K562 (cell line): Measurements from ENCODE around the gene C2orf42. TPM values are rescaled to one million over a fixed set of nuclear protein-coding genes. Genes with fewer than 3 reads are reported as not detected.

Experiments used
- BRF2 ChIP-seq: IDR thresholded peaks from 3 replicates; pipeline ENCODE4 v1.6.1; 2011; ENCODE audit warnings: borderline replicate concordance, mild to moderate bottlenecking; ENCODE audit not compliant: insufficient read length, insufficient read depth
- DACH1 ChIP-seq: fragments of 450-650 bp; IDR thresholded peaks from 2 replicates; pipeline ENCODE4 v1.6.1; 2018; ENCODE audit not compliant: partially characterized antibody
- E4F1 ChIP-seq: fragments of 250-450 bp; sonication (Bioruptor Pico); IDR thresholded peaks from 2 replicates; pipeline ENCODE4 v1.5.0; 2021; ENCODE audit warnings: mild to moderate bottlenecking, borderline replicate concordance
- MAX ChIP-seq: sonication (generic); formaldehyde crosslinking; IDR thresholded peaks from 2 replicates; pipeline ENCODE4 v1.9.0; 2022; ENCODE audit warnings: mild to moderate bottlenecking, missing genetic modification reagents
- MED1 ChIP-seq: sonication (generic); formaldehyde crosslinking; IDR thresholded peaks from 2 replicates; pipeline ENCODE4 v1.8.1; 2023; ENCODE audit warnings: missing genetic modification reagents, borderline replicate concordance
- MTA2 ChIP-seq: fragments of 450-650 bp; IDR thresholded peaks from 2 replicates; pipeline ENCODE4 v1.6.1; 2016; ENCODE audit warnings: low read depth
- MYC ChIP-seq, 2 experiments: fragments of 250-450 bp in 1 of 2; sonication (Bioruptor Pico) in 1 of 2; IDR thresholded peaks; 2 replicates each; pipeline versions ENCODE4 v1.5.1 to v1.6.1; 2012 to 2021; ENCODE audit warnings: low read depth in 2 of 2, borderline replicate concordance in 1 of 2, improper control_type of control experiment in 1 of 2, low read length in 1 of 2, mild to moderate bottlenecking in 1 of 2, moderate library complexity in 1 of 2
- NFYB ChIP-seq: IDR thresholded peaks from 2 replicates; pipeline ENCODE4 v1.6.1; 2011; ENCODE audit warnings: mild to moderate bottlenecking, moderate library complexity; ENCODE audit not compliant: insufficient read length; ENCODE audit errors: extremely low read depth
- NR2C2 ChIP-seq, 2 experiments: fragments of 200-800 bp in 1 of 2; sonication (Bioruptor generic) in 1 of 2; sonication (generic) in 1 of 2; formaldehyde crosslinking in 1 of 2; IDR thresholded peaks; 2 replicates each; pipeline versions ENCODE4 v1.6.1 to v1.8.0; 2016 to 2022; ENCODE audit warnings: mild to moderate bottlenecking in 1 of 2, missing compliant biosample characterization in 1 of 2, missing genetic modification characterization in 1 of 2, missing genetic modification reagents in 1 of 2
- RB1 ChIP-seq: fragments of 450-650 bp; IDR thresholded peaks from 2 replicates; pipeline ENCODE4 v1.6.1; 2017; ENCODE audit warnings: low read depth, mild to moderate bottlenecking
- RBFOX2 ChIP-seq: fragments of 200-400 bp; formaldehyde crosslinking; IDR thresholded peaks from 2 replicates; pipeline ENCODE4 v1.6.1; 2017; ENCODE audit warnings: low read depth, mild to moderate bottlenecking, low read length, moderate library complexity
- SMARCB1 ChIP-seq: IDR thresholded peaks from 2 replicates; pipeline ENCODE4 v1.6.1; 2011; ENCODE audit warnings: improper control_type of control experiment, low read depth; ENCODE audit not compliant: insufficient read length
- SREBF2 ChIP-seq: sonication (generic); formaldehyde crosslinking; IDR thresholded peaks from 2 replicates; pipeline ENCODE4 v1.4.0; 2020; ENCODE audit warnings: mild to moderate bottlenecking, missing genetic modification reagents
- SRSF9 ChIP-seq: fragments of 200-400 bp; formaldehyde crosslinking; IDR thresholded peaks from 2 replicates; pipeline ENCODE4 v1.6.1; 2017; ENCODE audit warnings: low read depth, low read length, borderline replicate concordance
- TSC22D4 ChIP-seq: fragments of 450-650 bp; IDR thresholded peaks from 2 replicates; pipeline ENCODE4 v1.6.1; 2016; ENCODE audit warnings: missing genetic modification characterization, missing biosample characterization, control low read depth
- ZBTB26 ChIP-seq: fragments of 450-650 bp; formaldehyde crosslinking; IDR thresholded peaks from 2 replicates; pipeline ENCODE4 v1.4.0; 2022; ENCODE audit warnings: missing genetic modification characterization
- ZFP36 ChIP-seq: fragments of 150-350 bp; IDR thresholded peaks from 2 replicates; pipeline ENCODE4 v1.6.1; 2018; ENCODE audit warnings: low read length, low read depth; ENCODE audit not compliant: partially characterized antibody
- ZFPM2 ChIP-seq: fragments of 250-450 bp; sonication (Bioruptor Pico); IDR thresholded peaks from 2 replicates; pipeline ENCODE4 v1.5.1; 2022; ENCODE audit warnings: mild to moderate bottlenecking
- ZKSCAN8 ChIP-seq: fragments of 200-800 bp; sonication (Bioruptor generic); IDR thresholded peaks from 2 replicates; pipeline ENCODE4 v1.6.1; 2016; ENCODE audit warnings: missing genetic modification characterization, missing compliant biosample characterization
- ZNF121 ChIP-seq: sonication (generic); formaldehyde crosslinking; conservative IDR thresholded peaks from 2 replicates; pipeline ENCODE4 v1.8.0; 2022; ENCODE audit warnings: missing genetic modification reagents
- ZNF311 ChIP-seq: fragments of 250-450 bp; sonication (Bioruptor Pico); IDR thresholded peaks from 2 replicates; pipeline ENCODE4 v1.4.0; 2020; ENCODE audit warnings: mild to moderate bottlenecking, moderate library complexity
- ZNF41 ChIP-seq: fragments of 250-450 bp; sonication (Bioruptor Pico); conservative IDR thresholded peaks from 2 replicates; pipeline ENCODE4 v1.4.0; 2020; ENCODE audit warnings: mild to moderate bottlenecking
- ZNF57 ChIP-seq: fragments of 450-650 bp; formaldehyde crosslinking; IDR thresholded peaks from 2 replicates; pipeline ENCODE4 v1.4.0; 2020; ENCODE audit warnings: mild to moderate bottlenecking, moderate library complexity
- ZNF668 ChIP-seq: fragments of 250-450 bp; sonication (Bioruptor Pico); IDR thresholded peaks from 2 replicates; pipeline ENCODE4 v1.8.0; 2022; ENCODE audit warnings: mild to moderate bottlenecking, inconsistent platforms
- polyA plus RNA-seq, 8 experiments: library from polyadenylated mRNA; depleted of rRNA in 4 of 8; stranded (reverse) in 5 of 8; unstranded in 3 of 8; fragments of >200 nt; fragmentation: Nextera tagmentation in 2 of 8; fragmentation: Illumina TruSeq in 1 of 8; extraction: Ambion mirVana in 2 of 8; extraction: Trizol in 1 of 8; gene quantifications; 2 replicates each; pipeline versions ENCODE4 v1.2.1 to v1.2.3, GENCODE V29; 2011 to 2014; ENCODE audit warnings: inconsistent platforms in 1 of 8, missing spikeins in 1 of 8
- total RNA-seq, 7 experiments: library from RNA; depleted of rRNA in 6 of 7; stranded (reverse); fragments of >200 nt in 6 of 7; fragmentation: Illumina TruSeq in 2 of 7; extraction: Trizol in 2 of 7; gene quantifications; 2 replicates each; pipeline versions ENCODE4 v1.2.1 to v1.2.3, GENCODE V29; 2011 to 2021; ENCODE audit warnings: low replicate concordance in 1 of 7

Gene C2orf42
- total and polyA plus RNA-seq, 9 of the 15 experiments (the other 6 are each of a cell fraction or from before 2014, with no cell fraction given), result 4.6 to 10.9 (median 7.5) TPM

GRCh38 chr2:70141212-70141901 lies 49.5 kb downstream of the C2orf42 start (continued):
- no peak for TF ChIP-seq BRF2
- TF ChIP-seq MTA2, result no peak
- TF ChIP-seq MED1 (CRISPR knock-in tag), result no peak
- TF ChIP-seq DACH1, result no peak
- TF ChIP-seq ZNF41 (CRISPR knock-in tag), result no peak; the same call in 1 of the 2 replicates
- TF ChIP-seq ZNF121 (CRISPR knock-in tag), result no peak
- no peak for TF ChIP-seq MAX (CRISPR knock-in tag)
- TF ChIP-seq NFYB, result no peak
- 0 out of 2 replicates have a peak, but pooled peaks have one; percentile 2 for TF ChIP-seq RB1
- no peak; the same call in 1 of the 2 replicates for TF ChIP-seq E4F1
- no peak for TF ChIP-seq ZBTB26
- TF ChIP-seq MYC (IDR thresholded peaks at IDR 0.05; ENCODE audit: low read depth, low read length), result no peak
- TF ChIP-seq MYC (CRISPR knock-in tag; IDR thresholded peaks at IDR 0.05; ENCODE audit: borderline replicate concordance, low read depth), result peak; percentile 40; the same call in 1 of the 2 replicates
- no peak for TF ChIP-seq SREBF2 (CRISPR knock-in tag)
- TF ChIP-seq ZNF311 (CRISPR knock-in tag), result 0 out of 2 replicates have a peak, but pooled peaks have one; percentile 17
- TF ChIP-seq ZNF57 (CRISPR knock-in tag), result no peak
- TF ChIP-seq NR2C2 (CRISPR knock-in tag; IDR thresholded peaks at IDR 0.05), result no peak
- no peak for TF ChIP-seq NR2C2 (tag; IDR thresholded peaks at IDR 0.05)
- TF ChIP-seq RBFOX2, result no peak
- no peak for TF ChIP-seq ZFP36
- TF ChIP-seq SMARCB1, result no peak
- no peak for TF ChIP-seq ZFPM2
- TF ChIP-seq TSC22D4 (tag), result no peak
- TF ChIP-seq ZKSCAN8 (CRISPR knock-in tag), result no peak
- no peak for TF ChIP-seq ZNF668 (CRISPR knock-in tag)
- no peak for TF ChIP-seq SRSF9
